GM12878 (cell line): Measurements from ENCODE around the gene TMTC1. TPM values are rescaled to one million over a fixed set of nuclear protein-coding genes. Genes with fewer than 3 reads are reported as not detected.

Experiments used
- ATAC-seq: fragments of 200-7000 bp; cut with Tn5 transposase; 3 replicates; pipeline ENCODE4 v1.9.1; 2020; ENCODE audit warnings: mild to moderate bottlenecking, moderate library complexity
- BruUV-seq: library from RNA; stranded (reverse); fragments of 400-500 nt; replicated peaks from 2 replicates; lab custom pipeline; 2021; lab: Mats Ljungman, UMichigan
- CTCF ChIA-PET: fragments of 300-600 bp; sonication (Branson Sonifier 250); formaldehyde crosslinking; extraction: SDS; loops from one replicate; lab custom pipeline; 2021; ENCODE audit warnings: inconsistent platforms; lab: Yijun Ruan, JAX
- POLR2A ChIA-PET: fragments of 350-600 bp; formaldehyde crosslinking; extraction: SDS; loops from one replicate; lab custom pipeline; 2021; ENCODE audit warnings: inconsistent platforms; lab: Charles Lee
- RAD21 ChIA-PET: fragments of 300-600 bp; sonication (Branson Sonifier 250); formaldehyde crosslinking; loops from one replicate; lab custom pipeline; 2023; ENCODE audit warnings: antibody characterized with exemption; ENCODE audit not compliant: unreplicated experiment; lab: Charles Lee
- SMC1A ChIA-PET: fragments of 300-600 bp; sonication (Branson Sonifier 250); formaldehyde crosslinking; loops from one replicate; lab custom pipeline; 2023; ENCODE audit not compliant: unreplicated experiment, uncharacterized antibody; lab: Charles Lee
- DNase-seq: peaks from one replicate; pipeline ENCODE4 v3.0.0-alpha.2; 2011; ENCODE audit warnings: low read depth, low spot score
- FAIRE-seq: peaks from 3 replicates; lab custom pipeline; 2011; peaks lifted over from hg19 to GRCh38; lab: Jason Lieb, UNC
- H2AFZ ChIP-seq: 2 replicates; pipeline ENCODE4 v1.6.0; 2011; ENCODE audit warnings: low read depth, low read length, control low read depth; ENCODE audit not compliant: control insufficient read depth
- H3K27ac ChIP-seq: 2 replicates; pipeline ENCODE4 v1.5.1; 2011; ENCODE audit warnings: control low read depth; ENCODE audit not compliant: control insufficient read depth, insufficient read depth
- H3K27me3 ChIP-seq, 2 experiments: replicated peaks in 1 of 2; 2 replicates each; pipeline versions ENCODE4 v1.6.0 to v1.6.1; 2011; ENCODE audit warnings: low read length in 1 of 2; ENCODE audit not compliant: control insufficient read depth in 2 of 2, insufficient read depth in 2 of 2
- H3K36me3 ChIP-seq, 2 experiments: 2 replicates each; pipeline ENCODE4 v1.5.1; 2011; ENCODE audit warnings: low read length in 1 of 2; ENCODE audit not compliant: control insufficient read depth in 2 of 2, insufficient read depth in 2 of 2
- H3K4me1 ChIP-seq: 2 replicates; pipeline ENCODE4 v1.6.1; 2011; ENCODE audit warnings: mild to moderate bottlenecking, low read length, moderate library complexity, mixed read lengths; ENCODE audit not compliant: control insufficient read depth, insufficient read depth
- H3K4me2 ChIP-seq: 2 replicates; pipeline ENCODE4 v1.6.0; 2011; ENCODE audit warnings: control low read depth; ENCODE audit not compliant: control insufficient read depth, insufficient read depth
- H3K4me3 ChIP-seq: fragments of 200-600 bp; sonication (generic); 2 replicates; pipeline ENCODE4 v1.5.1; 2016
- H3K79me2 ChIP-seq: 2 replicates; pipeline ENCODE4 v1.6.0; 2011; ENCODE audit warnings: low read length; ENCODE audit not compliant: control insufficient read depth, insufficient read depth
- H3K9ac ChIP-seq: 2 replicates; pipeline ENCODE4 v1.8.0; 2011; ENCODE audit warnings: low read length, control low read depth, mixed read lengths; ENCODE audit not compliant: control insufficient read depth, insufficient read depth
- H3K9me3 ChIP-seq: replicated peaks from 3 replicates; pipeline ENCODE4 v1.5.1; 2011; ENCODE audit warnings: mild to moderate bottlenecking, low read length; ENCODE audit not compliant: control insufficient read depth, insufficient read depth
- H4K20me1 ChIP-seq: 2 replicates; pipeline ENCODE4 v1.6.0; 2011; ENCODE audit not compliant: control insufficient read depth, insufficient read depth
- IKZF1 ChIP-seq: fragments of 450-650 bp; conservative IDR thresholded peaks from 2 replicates; pipeline ENCODE4 v1.6.1; 2017; ENCODE audit warnings: antibody characterized with exemption, mild to moderate bottlenecking
- PRDM15 ChIP-seq: fragments of 450-650 bp; formaldehyde crosslinking; IDR thresholded peaks from 2 replicates; pipeline ENCODE4 v1.4.0; 2020; ENCODE audit warnings: mild to moderate bottlenecking, moderate library complexity
- SKIL ChIP-seq: fragments of 450-650 bp; IDR thresholded peaks from 2 replicates; pipeline ENCODE4 v1.6.1; 2017; ENCODE audit warnings: mild to moderate bottlenecking, low read depth, inconsistent platforms; ENCODE audit not compliant: poor library complexity, severe bottlenecking
- SMAD5 ChIP-seq: IDR thresholded peaks from 2 replicates; pipeline ENCODE4 v1.6.1; 2016; ENCODE audit warnings: antibody characterized with exemption, low read depth
- YBX1 ChIP-seq: fragments of 450-650 bp; IDR thresholded peaks from 2 replicates; pipeline ENCODE4 v1.6.1; 2016; ENCODE audit warnings: antibody characterized with exemption
- WGBS: methylation state at CpG from one replicate; pipeline ENCODE4 v1.1.6; 2016; ENCODE audit warnings: low lambda C conversion rate; ENCODE audit not compliant: insufficient replicate concordance, insufficient coverage; ENCODE audit errors: missing lambda C conversion rate; 5-methylcytosine and 5-hydroxymethylcytosine counted together
- in situ Hi-C: fragments of 300-500 bp; cut with MboI; formaldehyde crosslinking; loops from 9 replicates; pipeline ENCODE4 v1.14.3; 2018; ENCODE audit warnings: mixed read lengths
- intact Hi-C: fragments of 100-400 bp; cut with micrococcal nuclease; formaldehyde crosslinking; loops from one replicate; pipeline ENCODE4 v1.14.2; 2022; ENCODE audit not compliant: unreplicated experiment
- polyA plus RNA-seq, 11 experiments: library from polyadenylated mRNA; depleted of rRNA in 4 of 11; unstranded in 6 of 11; stranded (reverse) in 5 of 11; fragments of >200 nt; fragmentation: Nextera tagmentation in 4 of 11; fragmentation: Illumina TruSeq in 1 of 11; extraction: Ambion mirVana in 4 of 11; extraction: Trizol in 1 of 11; gene quantifications; 1 replicate in 1 of 11; 2 replicates in 10 of 11; pipeline versions ENCODE4 v1.2.1 to v1.2.3, GENCODE V29; 2011 to 2016; ENCODE audit warnings: inconsistent platforms in 2 of 11, missing spikeins in 2 of 11, low read depth in 1 of 11
- total RNA-seq, 4 experiments: library from RNA; depleted of rRNA in 3 of 4; stranded (reverse); fragments of >200 nt in 3 of 4; fragmentation: Illumina TruSeq in 1 of 4; extraction: Trizol in 1 of 4; gene quantifications; 2 replicates each; pipeline versions ENCODE4 v1.2.1 to v1.2.3, GENCODE V29; 2013 to 2021

TMTC1 gene
- total and polyA plus RNA-seq, 10 of the 15 experiments (the other 5 are each of a cell fraction or from before 2014, with no cell fraction given) = 0.10 to 20.9 (median 0.57) TPM

GRCh38 chr12:29589286-29589820 lies 194.4 kb downstream of the TMTC1 start:
- Histone ChIP-seq H3K36me3 (no peaks in the 10 kb centered on the region), H3K4me3 (no peak overlapping the region), H3K4me1 (no peaks in the 10 kb centered on the region), H3K9me3 (no peaks in the 10 kb centered on the region), H3K9ac (no peak overlapping the region), H3K27me3 (no peaks in the 10 kb centered on the region), H4K20me1 (no peaks in the 10 kb centered on the region), H2AFZ (no peak overlapping the region), H3K79me2 (no peaks in the 10 kb centered on the region), H3K27ac (no peak overlapping the region), H3K4me2 (no peak overlapping the region)
- intact Hi-C loops = no loop called here
- RAD21 ChIA-PET = interaction anchor here (0.5 to 1.4 kb wide), 3 partner anchors 22 to 31 kb away, joined by 3 to 5 read pairs (median 4); no protein-coding TSS in a partner anchor
- DNase-seq (no peak), FAIRE-seq (no peak), ATAC-seq (no peak)
- CTCF ChIA-PET = interaction anchor here (1.5 to 2.1 kb wide), 2 partner anchors 36 to 311 kb away, joined by 5 to 7 read pairs; no protein-coding TSS in a partner anchor
- no TSS peak for BruUV-seq
- SMC1A ChIA-PET = interaction anchor here (1.1 to 2.4 kb wide), 5 partner anchors 11 to 31 kb away, joined by 3 to 8 read pairs (median 5); no protein-coding TSS in a partner anchor
- in situ Hi-C loops = no loop called here
- no peak for TF ChIP-seq YBX1
- 48% methylated on average over 2 of the region's 2 CpGs for WGBS
- POLR2A ChIA-PET = interaction anchor here (0.8 to 0.9 kb wide), 2 partner anchors 28 to 29 kb away, joined by 3 read pairs; no protein-coding TSS in a partner anchor

- 50% methylated on average over 4 of the region's 4 CpGs for WGBS
- H3K9me3 ChIP-seq = no peaks in the 10 kb centered on the region
- H3K27me3 ChIP-seq = no peaks in the 10 kb centered on the region
- DNase-seq (no peak), FAIRE-seq (no peak), ATAC-seq (no peak)
- ChIA-PET RAD21 (interaction anchor here (1.4 to 2.6 kb wide), 2 partner anchors 23 to 317 kb away, joined by 3 to 7 read pairs; no protein-coding TSS in a partner anchor), SMC1A (interaction anchor here (0.6 to 2.3 kb wide), 15 partner anchors 9 to 160 kb away, joined by 3 to 6 read pairs (median 3); no protein-coding TSS in a partner anchor), CTCF (interaction anchor here (0.7 to 1.6 kb wide), 3 partner anchors 8 to 155 kb away, joined by 3 to 4 read pairs (median 3); no protein-coding TSS in a partner anchor), POLR2A (interaction anchor here (0.9 to 1.6 kb wide), 2 partner anchors 9 to 37 kb away, joined by 4 read pairs; no protein-coding TSS in a partner anchor)
- H3K4me2 ChIP-seq = no peak overlapping the region
- no peak overlapping the region for H3K27ac ChIP-seq
- H3K36me3 ChIP-seq = no peaks in the 10 kb centered on the region
- no TSS peak for BruUV-seq
- TF ChIP-seq SKIL = no peak
- TF ChIP-seq PRDM15 (CRISPR knock-in tag) = no peak
- TF ChIP-seq SMAD5 = no peak
- no peak for TF ChIP-seq IKZF1
- H4K20me1 ChIP-seq = no peaks in the 10 kb centered on the region
- H3K4me3 ChIP-seq = no peak overlapping the region
- H3K9ac ChIP-seq = no peak overlapping the region
- in situ Hi-C loops = no loop called here
- no peaks in the 10 kb centered on the region for H3K4me1 ChIP-seq
- no peak overlapping the region for H2AFZ ChIP-seq
- H3K79me2 ChIP-seq = no peaks in the 10 kb centered on the region
- intact Hi-C loops = no loop called here
Measured at GRCh38 chr12:29582677-29583272, 201.0 kb downstream of the TMTC1 start.
